Thyroid gland (tissue), 4 donors: ENCODE measurements around the gene SCN2B. TPM values are rescaled to one million over a fixed set of nuclear protein-coding genes. Genes with fewer than 3 reads are reported as not detected.

Experiments used
- DNase-seq, 2 donors: peaks; one replicate each; pipeline ENCODE4 v3.0.0-alpha.2; 2019
- H3K27ac ChIP-seq, 3 donors: fragments of 200-600 bp; sonication (generic); 1 replicate in 2 of 3; 2 replicates in 1 of 3; pipeline ENCODE4 v1.5.1; 2016 to 2019; ENCODE audit warnings: mild to moderate bottlenecking in 1 of 3, moderate library complexity in 1 of 3
- H3K27me3 ChIP-seq: fragments of 200-600 bp; sonication (generic); one replicate; pipeline ENCODE4 v1.5.1; 2019
- H3K36me3 ChIP-seq, 2 donors: fragments of 200-600 bp; sonication (generic); one replicate each; pipeline ENCODE4 v1.5.1; 2016 to 2019
- H3K4me1 ChIP-seq, 2 donors: fragments of 200-600 bp; sonication (generic); one replicate each; pipeline ENCODE4 v1.5.1; 2017 to 2019
- H3K4me3 ChIP-seq, 3 donors: fragments of 200-600 bp; sonication (generic); replicated peaks in 1 of 3; 1 replicate in 2 of 3; 2 replicates in 1 of 3; pipeline ENCODE4 v1.5.1; 2016; ENCODE audit warnings: mild to moderate bottlenecking in 1 of 3
- H3K9me3 ChIP-seq: fragments of 200-600 bp; sonication (generic); one replicate; pipeline ENCODE4 v1.5.1; 2017
- POLR2A ChIP-seq, 2 donors: fragments of 450-650 bp; IDR thresholded peaks; one replicate each; pipeline ENCODE4 v1.6.1; 2017; ENCODE audit warnings: antibody characterized with exemption in 2 of 2, mild to moderate bottlenecking in 2 of 2, moderate library complexity in 1 of 2
- WGBS, 2 donors: methylation state at CpG; one replicate each; pipeline ENCODE4 v1.1.5; 2017; 5-methylcytosine and 5-hydroxymethylcytosine counted together
- intact Hi-C: fragments of 100-400 bp; cut with DNase I; formaldehyde crosslinking; loops from one replicate; pipeline ENCODE4 v1.15.1; 2023
- total RNA-seq, 4 donors: library from RNA; depleted of rRNA; stranded (reverse); fragments of >200 nt; gene quantifications; one replicate each; pipeline ENCODE4 v1.2.3, GENCODE V29; 2016
- TF ChIP-seq, protein P1 (sequence below), 6 experiments: fragments of 200-600 bp in 3 of 6; fragments of 450-650 bp in 3 of 6; sonication (generic) in 3 of 6; IDR thresholded peaks; one replicate each; pipeline ENCODE4 v1.5.1; 2016 to 2019; ENCODE audit warnings: antibody characterized with exemption in 6 of 6, mild to moderate bottlenecking in 2 of 6, inconsistent platforms in 1 of 6, moderate library complexity in 1 of 6

The SCN2B gene
- total RNA-seq, 4 donors from 2014 or later, result 0.13 to 0.83 (median 0.31) TPM

DNA sequence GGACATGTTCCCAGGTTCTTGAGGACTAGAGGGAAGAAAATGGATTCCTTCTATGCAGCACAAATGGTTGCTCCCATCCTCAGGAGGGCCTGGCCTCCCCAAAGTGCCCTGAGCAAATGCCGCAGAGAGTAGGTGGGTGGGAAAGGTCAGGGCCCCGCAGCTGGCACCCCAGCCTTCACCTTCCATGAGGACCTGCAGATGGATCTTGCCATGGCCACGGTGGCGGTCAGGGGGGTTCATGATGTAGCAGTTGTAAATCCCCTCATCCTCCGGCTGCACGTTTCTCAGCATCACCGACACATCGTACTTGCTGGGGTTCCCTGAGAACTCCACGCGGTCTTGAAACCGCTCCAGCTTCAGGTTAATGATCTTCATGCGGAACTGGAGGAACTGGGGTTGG, 8.5 kb downstream of the SCN2B start:
- no peaks in the 10 kb centered on the region for H3K36me3 ChIP-seq
- DNase-seq, result no peak
- 93 to 94% methylated on average over 11 of the region's 12 CpGs for WGBS, 2 donors
- TF ChIP-seq, protein P1, sequence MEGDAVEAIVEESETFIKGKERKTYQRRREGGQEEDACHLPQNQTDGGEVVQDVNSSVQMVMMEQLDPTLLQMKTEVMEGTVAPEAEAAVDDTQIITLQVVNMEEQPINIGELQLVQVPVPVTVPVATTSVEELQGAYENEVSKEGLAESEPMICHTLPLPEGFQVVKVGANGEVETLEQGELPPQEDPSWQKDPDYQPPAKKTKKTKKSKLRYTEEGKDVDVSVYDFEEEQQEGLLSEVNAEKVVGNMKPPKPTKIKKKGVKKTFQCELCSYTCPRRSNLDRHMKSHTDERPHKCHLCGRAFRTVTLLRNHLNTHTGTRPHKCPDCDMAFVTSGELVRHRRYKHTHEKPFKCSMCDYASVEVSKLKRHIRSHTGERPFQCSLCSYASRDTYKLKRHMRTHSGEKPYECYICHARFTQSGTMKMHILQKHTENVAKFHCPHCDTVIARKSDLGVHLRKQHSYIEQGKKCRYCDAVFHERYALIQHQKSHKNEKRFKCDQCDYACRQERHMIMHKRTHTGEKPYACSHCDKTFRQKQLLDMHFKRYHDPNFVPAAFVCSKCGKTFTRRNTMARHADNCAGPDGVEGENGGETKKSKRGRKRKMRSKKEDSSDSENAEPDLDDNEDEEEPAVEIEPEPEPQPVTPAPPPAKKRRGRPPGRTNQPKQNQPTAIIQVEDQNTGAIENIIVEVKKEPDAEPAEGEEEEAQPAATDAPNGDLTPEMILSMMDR (IDR thresholded peaks at IDR 0.05), result no peak
- no peak for TF ChIP-seq POLR2A (IDR thresholded peaks at IDR 0.05)
- intact Hi-C loops, result no loop called here
- no peaks in the 10 kb centered on the region for H3K27me3 ChIP-seq
- H3K4me3 ChIP-seq, result no peak overlapping the region
- H3K27ac ChIP-seq, result no peak overlapping the region
- H3K9me3 ChIP-seq, result no peaks in the 10 kb centered on the region
- H3K4me1 ChIP-seq, result peaks cover 2 to 14% of the 10 kb centered on the region in 2 donors

DNA sequence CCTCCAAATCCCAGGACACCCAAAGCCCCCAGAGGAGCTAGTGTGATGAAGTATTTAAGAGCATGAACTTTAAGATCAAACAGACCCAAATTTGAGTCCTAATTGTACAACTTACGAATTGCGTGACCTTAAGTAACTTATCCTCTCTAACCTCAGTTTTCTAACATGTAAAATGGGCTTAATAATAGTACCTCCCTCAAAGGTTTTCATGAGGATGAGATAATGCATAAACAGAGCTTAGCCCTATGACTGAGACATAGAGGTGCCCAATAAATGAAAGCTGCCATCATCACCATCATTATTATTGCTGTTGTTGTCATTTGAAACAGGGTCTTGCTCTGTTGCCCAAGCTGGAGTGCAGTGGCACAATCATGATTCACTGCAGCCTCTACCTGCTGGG, 9.2 kb downstream of the SCN2B start:
- Histone ChIP-seq H3K4me3 (no peak overlapping the region), H3K27me3 (no peaks in the 10 kb centered on the region), H3K36me3 (no peaks in the 10 kb centered on the region), H3K9me3 (no peaks in the 10 kb centered on the region), H3K27ac (no peak overlapping the region), H3K4me1 (peaks cover 2 to 14% of the 10 kb centered on the region in 2 donors)
- intact Hi-C loops, result no loop called here
- TF ChIP-seq, protein P1 (IDR thresholded peaks at IDR 0.05), result no peak
- no peak for TF ChIP-seq POLR2A (IDR thresholded peaks at IDR 0.05)
- 89 to 100% methylated on average over 2 of the region's 2 CpGs for WGBS, 2 donors
- DNase-seq, result no peak

DNA sequence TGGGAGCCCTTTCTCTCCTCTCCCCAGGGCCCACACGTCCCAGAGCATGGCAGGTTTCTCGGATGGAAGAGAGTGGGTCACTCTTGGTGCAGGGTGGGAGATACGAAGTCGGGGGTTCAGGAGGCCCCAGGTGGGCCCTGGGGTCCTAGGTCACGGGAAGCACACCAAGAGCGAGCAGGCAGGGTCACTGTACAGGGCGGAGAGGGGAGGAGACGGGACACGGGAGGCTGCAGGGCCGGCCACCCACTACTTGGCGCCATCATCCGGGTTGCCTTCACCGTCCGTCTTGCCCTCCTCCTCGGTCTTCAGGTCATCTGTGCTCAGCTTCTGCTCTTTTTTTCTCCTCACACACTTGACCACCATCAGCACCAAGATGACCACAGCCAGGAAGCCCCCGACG, 9.8 kb downstream of the SCN2B start:
- 86 to 87% methylated on average over 17 of the region's 17 CpGs for WGBS, 2 donors

DNA sequence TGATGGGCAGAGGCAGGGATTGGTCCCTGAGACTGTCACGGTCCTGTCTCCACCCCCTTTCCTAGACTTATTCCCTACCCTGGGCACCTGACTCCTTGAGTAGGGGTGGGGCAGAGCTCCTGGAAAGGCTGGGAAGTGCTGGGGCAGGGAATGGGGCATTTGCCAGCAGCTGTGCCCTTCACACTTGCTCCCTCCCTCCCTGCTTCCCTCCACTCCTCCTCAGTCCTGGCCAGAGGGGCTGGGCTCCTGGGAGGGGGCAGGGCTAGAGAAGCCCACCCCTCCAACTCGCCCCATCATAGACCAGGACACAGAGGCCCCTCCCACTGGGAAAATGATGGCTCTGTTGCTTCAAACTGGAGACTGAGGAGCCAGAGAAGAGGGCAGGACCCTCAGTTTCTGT, 11.6 kb downstream of the SCN2B start:
- intact Hi-C loops, result no loop called here
- Histone ChIP-seq H3K27ac (no peak overlapping the region), H3K27me3 (no peaks in the 10 kb centered on the region), H3K4me1 (no peaks in the 10 kb centered on the region), H3K9me3 (no peaks in the 10 kb centered on the region), H3K36me3 (no peaks in the 10 kb centered on the region), H3K4me3 (no peak overlapping the region)
- TF ChIP-seq, protein P1 (IDR thresholded peaks at IDR 0.05), result no peak
- TF ChIP-seq POLR2A (IDR thresholded peaks at IDR 0.05), result no peak
- 59 to 66% methylated on average over 2 of the region's 2 CpGs for WGBS, 2 donors
- DNase-seq, result no peak

More for the DNA sequence above, 9.8 kb downstream of the SCN2B start:
- TF ChIP-seq, protein P1 (IDR thresholded peaks at IDR 0.05), result no peak
- no peak for TF ChIP-seq POLR2A (IDR thresholded peaks at IDR 0.05)
- intact Hi-C loops, result no loop called here
- H3K27ac ChIP-seq, result no peak overlapping the region
- DNase-seq, result no peak
- H3K9me3 ChIP-seq, result no peaks in the 10 kb centered on the region
- H3K36me3 ChIP-seq, result no peaks in the 10 kb centered on the region
- no peaks in the 10 kb centered on the region for H3K27me3 ChIP-seq
- H3K4me3 ChIP-seq, result no peak overlapping the region
- H3K4me1 ChIP-seq, result peaks cover 2 to 12% of the 10 kb centered on the region in 2 donors

DNA sequence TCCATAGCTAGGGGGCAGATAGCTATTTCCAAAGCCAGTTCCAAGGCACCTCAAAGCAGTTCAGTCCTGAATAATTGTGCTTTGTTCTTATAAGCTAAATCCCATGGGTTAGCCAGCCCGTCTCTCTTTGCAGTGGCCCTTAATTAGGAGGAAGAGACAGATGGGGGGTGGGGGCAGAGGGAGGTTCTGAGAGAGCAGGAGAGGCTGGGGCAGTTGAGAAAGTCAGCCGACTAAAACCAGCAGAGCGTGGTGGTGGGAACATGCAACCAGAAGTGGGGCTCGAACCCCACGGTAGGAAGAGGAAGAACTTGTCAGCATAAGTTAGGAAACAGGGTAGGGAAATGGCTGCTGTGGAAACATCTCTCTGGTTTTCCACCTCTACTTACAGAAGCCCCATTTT, 12.9 kb downstream of the SCN2B start:
- H3K4me3 ChIP-seq, result no peak overlapping the region
- DNase-seq, result no peak
- no peaks in the 10 kb centered on the region for H3K27me3 ChIP-seq
- no peaks in the 10 kb centered on the region for H3K36me3 ChIP-seq
- TF ChIP-seq, protein P1 (IDR thresholded peaks at IDR 0.05), result no peak
- TF ChIP-seq POLR2A (IDR thresholded peaks at IDR 0.05), result no peak
- H3K9me3 ChIP-seq, result no peaks in the 10 kb centered on the region
- no peak overlapping the region for H3K27ac ChIP-seq
- 59 to 63% methylated on average over 5 of the region's 5 CpGs for WGBS, 2 donors
- no peaks in the 10 kb centered on the region for H3K4me1 ChIP-seq
- intact Hi-C loops, result no loop called here
